Renal cortical epithelial cell (primary cell): ENCODE measurements around the gene KRT78. TPM values are rescaled to one million over a fixed set of nuclear protein-coding genes. Genes with fewer than 3 reads are reported as not detected.
A peak's percentile ranks its signal among the peaks of the same experiment; 100 is the strongest.

Source experiments
- DNase-seq: peaks from one replicate; pipeline ENCODE4 v3.0.0-alpha.2; 2011; ENCODE audit warnings: low read depth
- total RNA-seq: library from RNA; depleted of rRNA; stranded (reverse); fragments of >200 nt; gene quantifications from 2 replicates; pipeline ENCODE4 v1.2.3, GENCODE V29; 2014

KRT78 gene
- total RNA-seq, 1 donor from 2014 or later, result not detected

- no peak for DNase-seq
Observed at GRCh38 chr12:52813885-52814709, 34.7 kb downstream of the KRT78 start, which contains the start of gene KRT4. Gene KRT4, minus strand, starts transcription at chr12:52814116. Its CDS starts 58 bp downstream, at chr12:52814058.

- no peak for DNase-seq
Observed at GRCh38 chr12:52813203-52813819, 35.5 kb downstream of the KRT78 start.

GRCh38 chr12:52812749-52813148 lies 36.0 kb downstream of the KRT78 start:
- DNase-seq, result peak; percentile 13

- no peak for DNase-seq
Observed at GRCh38 chr12:52812073-52812400, 36.8 kb downstream of the KRT78 start.

GRCh38 chr12:52811191-52812072 lies 37.4 kb downstream of the KRT78 start:
- DNase-seq, result no peak

- no peak for DNase-seq
Observed at GRCh38 chr12:52810554-52810953, 38.2 kb downstream of the KRT78 start.

- no peak for DNase-seq
Observed at GRCh38 chr12:52809166-52809565, 39.6 kb downstream of the KRT78 start.

GRCh38 chr12:52808573-52809160 lies 40.1 kb downstream of the KRT78 start:
- DNase-seq, result no peak

- DNase-seq, result no peak
Observed at GRCh38 chr12:52807544-52808470, 41.0 kb downstream of the KRT78 start.

GRCh38 chr12:52806821-52807543 lies 41.8 kb downstream of the KRT78 start:
- DNase-seq, result no peak

GRCh38 chr12:52806169-52806811 lies 42.5 kb downstream of the KRT78 start:
- no peak for DNase-seq

- no peak for DNase-seq
Observed at GRCh38 chr12:52805739-52806138, 43.1 kb downstream of the KRT78 start.

- no peak for DNase-seq
Observed at GRCh38 chr12:52805000-52805399, 43.8 kb downstream of the KRT78 start.

GRCh38 chr12:52802442-52802841 lies 46.4 kb downstream of the KRT78 start:
- DNase-seq, result no peak

GRCh38 chr12:52801773-52802172 lies 47.0 kb downstream of the KRT78 start:
- no peak for DNase-seq

- DNase-seq, result no peak
Observed at GRCh38 chr12:52800259-52800917, 48.4 kb downstream of the KRT78 start.

GRCh38 chr12:52799505-52800211 lies 49.1 kb downstream of the KRT78 start:
- DNase-seq, result no peak
